ENCODE data around the gene TNMD.

The TNMD gene

DNA sequence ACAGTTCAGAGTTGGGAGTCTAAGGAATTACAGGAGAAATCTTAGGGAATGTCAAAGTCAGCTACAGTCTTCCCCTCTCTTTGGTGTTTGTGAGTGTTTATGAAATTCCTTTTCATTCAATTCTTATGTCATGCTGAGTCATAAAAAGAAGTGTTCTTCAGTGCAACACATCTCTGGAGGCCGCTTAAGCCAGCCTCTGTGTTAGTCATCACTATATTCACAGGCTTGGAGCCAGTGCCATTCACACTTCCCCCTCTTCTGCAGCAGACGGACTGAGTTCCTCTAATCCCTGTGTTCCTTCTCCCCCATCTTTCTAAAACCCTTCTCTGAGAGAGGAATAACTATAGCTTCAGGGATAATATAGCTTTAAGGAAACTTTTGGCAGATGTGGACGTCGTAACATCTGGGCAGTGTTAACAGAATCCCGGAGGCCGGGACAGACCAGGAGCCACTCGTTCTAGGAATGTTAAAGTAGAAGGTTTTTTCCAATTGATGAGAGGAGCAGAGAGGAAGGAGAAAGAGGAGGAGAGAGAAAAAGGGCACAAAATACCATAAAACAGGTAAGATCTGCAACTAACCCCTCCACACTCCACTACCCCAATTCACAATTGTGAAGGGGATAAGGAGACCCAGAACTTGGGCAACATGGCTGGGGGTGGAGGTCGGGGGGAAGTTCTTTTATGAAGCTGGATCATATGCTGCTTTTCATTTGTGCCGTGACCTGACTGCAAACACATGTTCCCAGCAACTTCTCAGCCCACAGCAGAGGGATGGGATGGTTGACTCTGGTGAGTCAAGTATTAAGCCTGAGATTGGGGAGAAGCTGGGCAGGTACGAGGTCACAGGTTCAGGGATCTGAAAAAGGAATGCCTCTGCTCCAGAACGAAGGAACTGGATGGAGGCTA lies 59.5 kb downstream of the TNMD start, which contains the start of gene SRPX2:
Gene SRPX2, plus strand, starts transcription at position 244 of the 905 bp plus-strand sequence. CDS start 2,124 bp downstream, outside the sequence.
- no peak for DNase-seq (ENCODE audit: low spot score)

GRCh38 chrX:100645106-100645505 lies 60.4 kb downstream of the TNMD start:
- no peak for DNase-seq (ENCODE audit: low spot score)

DNA sequence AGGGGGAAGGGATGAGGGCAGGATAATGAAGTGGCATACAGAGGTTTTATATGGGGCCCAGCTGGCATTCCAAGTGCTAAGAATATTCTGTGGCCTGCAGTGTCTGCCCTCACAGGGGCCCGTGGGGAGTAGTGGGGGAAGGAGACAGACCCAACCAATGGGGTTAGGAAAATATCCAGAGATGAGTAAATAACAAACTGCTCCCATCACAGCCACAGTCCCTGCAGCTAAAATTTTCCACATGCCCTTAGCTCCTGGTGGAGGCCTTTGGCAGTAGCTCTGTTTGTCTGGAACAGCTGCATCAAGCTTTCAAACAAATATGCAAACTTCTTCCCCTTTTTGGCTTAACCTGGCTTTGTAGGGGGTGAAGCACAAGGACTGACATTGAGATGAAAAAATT lies 62.4 kb downstream of the TNMD start:
- no peak for DNase-seq (ENCODE audit: low spot score)

- no peak for DNase-seq (ENCODE audit: low spot score)
These were observed 63.0 kb downstream of the TNMD start for GRCh38 chrX:100647739-100648138.

GRCh38 chrX:100648458-100649417 lies 64.0 kb downstream of the TNMD start:
- DNase-seq (ENCODE audit: low spot score) = no peak
